Dermis microvascular lymphatic vessel endothelial cell (primary cell): ENCODE data around the gene GALNT5. TPM values are rescaled to one million over a fixed set of nuclear protein-coding genes. Genes with fewer than 3 reads are reported as not detected.
"Not testable (repeated sequence)": the region's sequence is repeated elsewhere in the genome, so short reads cannot be mapped to it uniquely, and the experiment has no call there.

Experiments used
- DNase-seq, 2 donors: peaks; one replicate each; pipeline versions ENCODE4 v3.0.0 to v3.0.0-alpha.2; 2010; ENCODE audit warnings: low read depth in 2 of 2
- total RNA-seq: library from RNA; depleted of rRNA; stranded (reverse); fragments of >200 nt; gene quantifications from 2 replicates; pipeline ENCODE4 v1.2.1, GENCODE V29; 2014

The GALNT5 gene
- total RNA-seq, 1 donor from 2014 or later = not detected

DNA sequence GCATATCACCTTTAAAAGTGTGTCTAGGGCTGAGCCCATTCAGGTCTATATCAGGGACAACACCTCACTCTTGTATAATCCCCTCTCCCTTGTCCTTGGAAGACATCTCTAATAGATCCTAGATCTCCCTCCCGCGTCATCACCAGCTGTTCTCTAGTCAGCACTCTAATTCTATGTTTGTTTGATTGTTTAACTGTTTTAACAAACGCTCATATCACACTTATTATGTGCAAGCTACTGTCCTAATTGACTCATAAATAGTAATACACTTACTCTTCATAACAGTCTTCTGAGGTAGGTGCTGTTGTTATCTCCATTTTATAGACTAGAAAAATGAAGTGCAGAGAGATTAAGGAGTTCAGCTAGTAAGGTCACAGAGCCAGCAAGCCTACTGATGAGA, 69.7 kb downstream of the GALNT5 start:
- DNase-seq = no peak

DNA sequence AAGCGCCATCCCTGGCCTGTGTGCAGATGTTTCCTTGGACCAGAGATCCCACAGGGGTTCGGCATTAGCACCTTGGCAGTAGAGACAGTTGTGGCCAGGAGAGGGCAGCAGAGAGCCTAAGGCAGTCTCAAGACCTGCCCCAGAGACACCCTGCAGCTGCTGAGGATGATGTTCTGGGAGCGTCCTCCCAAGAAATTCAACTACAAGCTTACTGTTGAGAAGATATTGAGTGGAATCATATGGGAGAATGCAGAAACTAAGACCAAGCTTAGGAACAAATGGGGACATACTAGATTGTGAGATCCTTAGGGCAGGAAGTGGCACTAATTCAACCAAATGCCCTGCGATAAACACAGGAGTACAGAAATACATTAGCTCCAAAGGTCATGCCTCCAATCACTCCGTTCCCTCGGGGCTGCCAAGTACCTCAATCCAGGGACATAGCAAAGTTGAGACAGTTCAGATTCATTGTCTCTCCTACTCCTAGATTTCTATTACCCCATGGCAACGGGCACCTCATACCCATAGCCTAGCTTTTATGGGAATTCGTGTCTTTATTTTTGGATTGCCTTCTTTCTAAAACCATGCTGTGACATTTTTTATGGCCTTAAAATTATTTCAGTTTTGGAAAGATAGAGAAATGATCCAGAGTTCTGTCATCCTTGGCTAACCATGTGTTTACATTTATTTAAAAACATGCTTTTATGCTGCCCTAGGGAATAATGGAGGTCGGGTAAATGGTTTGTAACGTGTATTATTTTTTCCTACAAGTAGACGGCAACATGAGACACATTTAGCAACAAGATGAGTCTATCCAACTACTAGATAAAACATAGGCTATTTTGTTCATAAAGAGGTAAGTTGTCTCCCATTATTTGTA, 70.4 kb downstream of the GALNT5 start:
- DNase-seq = peak; percentile 11 to 60

DNA sequence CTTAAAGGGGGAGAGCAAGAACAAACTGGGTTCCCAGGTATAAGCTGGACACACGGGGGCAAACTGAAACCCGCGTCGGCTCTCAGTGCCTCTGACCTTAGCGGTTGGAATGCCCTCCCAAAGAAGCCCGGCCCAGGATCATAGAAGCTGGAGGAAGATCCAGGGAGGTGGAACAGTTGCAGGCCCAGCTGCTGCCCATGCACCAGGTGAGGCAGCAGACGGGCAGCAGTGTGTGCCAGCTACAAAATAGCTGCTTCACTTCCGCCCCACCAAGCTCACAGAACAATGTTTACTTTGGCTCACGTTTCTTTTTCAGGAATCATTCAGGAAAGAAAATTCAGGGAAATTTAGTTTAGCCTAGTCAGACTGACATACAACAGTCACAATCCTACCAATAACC, 72.0 kb downstream of the GALNT5 start:
- DNase-seq = peak; percentile 9 to 16

DNA sequence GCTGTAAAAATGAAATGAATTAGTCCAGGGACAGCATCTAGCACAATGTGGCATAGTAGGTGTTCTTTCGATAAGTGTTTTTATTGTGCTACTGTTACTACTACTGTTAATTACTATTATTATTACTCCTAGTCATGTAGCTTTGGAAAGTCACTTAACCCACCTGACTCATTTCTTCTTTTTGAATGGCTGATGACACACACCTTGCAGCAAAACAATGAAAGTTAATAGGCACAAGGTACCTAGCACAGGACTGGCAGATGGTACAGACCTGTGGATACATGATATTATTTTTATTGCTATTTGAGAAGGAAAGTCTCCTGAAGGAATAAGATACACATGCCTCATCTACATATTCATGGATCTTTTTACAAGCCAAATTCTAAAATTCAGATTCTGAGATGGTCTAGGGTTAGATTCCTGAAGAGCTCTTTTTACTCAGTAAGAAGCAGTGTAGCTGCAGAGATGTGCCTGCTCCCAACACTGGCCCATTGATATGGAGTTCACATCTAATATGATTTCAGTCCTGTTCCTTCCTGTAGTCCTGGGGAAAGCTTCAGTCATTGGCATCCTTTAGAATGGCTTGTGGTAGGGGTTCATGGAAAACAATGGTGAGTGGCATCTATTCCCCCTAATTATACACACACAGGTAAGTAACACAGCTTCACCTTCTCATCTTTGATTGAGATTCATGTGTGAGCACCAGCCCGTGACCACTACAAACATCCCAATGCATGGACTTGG, 76.0 kb downstream of the GALNT5 start:
- no peak for DNase-seq

DNA sequence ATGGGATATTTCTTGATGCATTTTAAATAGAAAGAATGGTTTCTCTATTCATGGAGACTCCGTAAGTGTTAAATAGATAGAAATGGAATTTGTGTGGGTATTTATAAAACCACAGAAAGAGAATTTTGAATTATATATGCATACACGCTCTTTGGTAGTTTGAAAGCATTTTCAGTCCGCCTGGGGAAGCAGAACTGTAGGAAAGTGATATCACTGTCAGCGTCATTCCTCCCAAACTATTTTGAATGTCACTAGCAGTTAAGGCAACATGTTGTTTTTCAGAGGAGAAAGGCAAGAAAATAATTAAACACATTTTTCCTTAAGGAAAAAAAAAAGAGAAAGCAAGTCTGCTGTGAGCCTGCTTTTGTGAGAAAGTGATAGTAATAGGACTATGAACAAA, 76.8 kb downstream of the GALNT5 start:
- no peak for DNase-seq

DNA sequence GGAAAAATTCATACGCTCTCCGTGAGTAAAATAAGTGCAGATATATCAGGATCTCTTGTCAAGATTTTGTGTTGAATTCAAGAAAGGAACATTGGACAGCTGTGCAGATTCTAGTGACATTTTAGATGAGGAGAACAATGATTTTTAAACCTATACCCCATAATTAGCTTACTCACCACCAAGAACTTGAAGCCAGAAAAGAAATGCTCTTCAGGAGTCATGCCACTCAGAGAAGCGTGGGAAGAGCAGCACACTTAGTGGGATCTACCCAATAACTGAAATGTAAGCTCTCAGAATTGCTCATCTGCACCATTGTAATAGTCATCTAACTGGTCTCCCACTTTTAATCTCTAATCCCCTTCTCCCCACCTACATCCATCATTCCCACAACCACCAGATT, 77.3 kb downstream of the GALNT5 start:
- DNase-seq = no peak

DNA sequence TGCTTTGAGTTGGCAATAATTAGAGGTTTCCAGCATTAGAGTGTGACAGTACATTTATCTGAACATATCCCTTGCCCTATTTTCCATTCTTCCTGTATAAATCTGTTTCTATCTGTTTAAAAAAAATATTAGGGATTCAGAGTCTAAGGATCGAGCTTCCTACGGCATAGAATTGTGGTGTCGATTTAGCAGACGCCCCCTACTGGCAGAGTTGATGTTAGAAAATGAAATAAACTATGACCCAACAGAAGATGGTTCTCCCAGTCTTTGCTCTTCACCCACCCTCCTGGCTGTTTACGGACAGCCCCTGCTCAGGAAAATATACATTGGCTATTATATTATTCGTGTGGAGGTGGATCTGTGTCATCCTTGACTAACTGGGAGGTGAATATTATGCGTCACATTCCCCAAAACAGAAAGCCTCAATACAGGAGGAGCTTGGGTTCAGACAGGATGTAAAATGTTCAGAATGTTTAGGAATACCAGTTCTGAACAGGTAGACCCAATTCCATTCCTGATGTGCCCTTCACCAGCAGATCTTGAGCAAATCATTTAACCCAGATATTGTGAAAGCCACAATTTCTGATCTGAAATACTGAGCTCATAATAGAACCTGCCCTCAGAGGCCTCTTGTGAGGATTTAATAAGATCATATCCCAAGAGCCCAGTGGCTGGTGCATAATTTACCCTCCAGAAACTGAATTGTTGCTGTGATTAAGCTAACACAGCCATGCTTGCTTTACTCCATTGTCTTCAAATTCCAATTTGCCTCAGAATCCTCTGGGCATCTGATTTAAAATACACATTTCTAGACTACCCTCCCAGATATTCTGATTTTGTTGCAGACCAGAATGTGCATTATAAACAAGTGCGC, 78.9 kb downstream of the GALNT5 start:
- peak; percentile 11 to 40 for DNase-seq

DNA sequence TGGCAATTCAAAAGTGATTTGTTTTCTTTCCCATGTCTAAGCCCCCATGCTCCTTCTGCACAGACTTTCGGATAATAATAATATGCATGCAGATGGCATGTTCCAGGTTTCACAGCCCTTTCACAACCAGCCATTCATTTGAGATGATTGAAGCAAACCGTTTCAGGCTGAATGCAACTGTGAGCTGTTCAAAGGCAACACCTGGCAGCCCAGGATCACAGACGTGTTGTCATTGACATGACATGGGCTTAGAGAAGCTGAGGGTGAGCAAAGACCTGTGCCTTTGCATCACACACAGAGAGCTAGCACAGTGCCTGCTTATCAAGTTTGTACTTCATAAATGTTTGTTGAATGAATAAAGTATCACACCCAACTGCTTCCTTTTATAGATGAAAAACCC, 80.5 kb downstream of the GALNT5 start:
- DNase-seq = no peak

DNA sequence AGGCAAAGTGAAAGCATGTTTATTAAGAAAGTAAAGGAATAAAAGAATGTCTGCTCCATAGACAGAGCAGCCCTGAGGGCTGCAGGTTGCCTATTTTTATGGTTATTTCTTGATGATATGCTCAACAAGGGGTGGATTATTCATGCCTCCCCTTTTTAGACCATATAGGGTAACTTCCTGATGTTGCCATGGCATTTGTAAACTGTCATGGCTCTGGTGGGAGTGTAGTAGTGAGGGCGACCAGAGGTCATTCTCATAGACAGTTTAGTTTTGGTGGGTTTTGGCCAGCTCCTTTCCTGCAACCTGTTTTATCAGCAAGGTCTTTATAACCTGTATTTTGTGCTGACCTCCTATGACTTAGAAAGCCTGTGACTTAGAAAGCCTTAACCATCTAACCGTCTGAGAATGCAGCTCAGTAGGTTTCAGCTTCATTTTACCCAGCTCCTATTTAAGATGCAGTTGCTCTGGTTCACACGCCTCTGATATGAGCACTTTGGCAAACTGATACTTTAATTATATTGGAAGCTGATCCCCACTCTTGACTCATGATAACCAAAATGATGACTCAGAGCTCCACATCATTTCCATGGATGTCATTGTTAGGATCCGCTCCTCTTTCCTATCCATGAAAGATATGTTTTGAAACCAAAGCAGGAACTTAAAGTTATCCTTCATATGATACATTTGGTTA, 82.6 kb downstream of the GALNT5 start:
- no peak for DNase-seq

DNA sequence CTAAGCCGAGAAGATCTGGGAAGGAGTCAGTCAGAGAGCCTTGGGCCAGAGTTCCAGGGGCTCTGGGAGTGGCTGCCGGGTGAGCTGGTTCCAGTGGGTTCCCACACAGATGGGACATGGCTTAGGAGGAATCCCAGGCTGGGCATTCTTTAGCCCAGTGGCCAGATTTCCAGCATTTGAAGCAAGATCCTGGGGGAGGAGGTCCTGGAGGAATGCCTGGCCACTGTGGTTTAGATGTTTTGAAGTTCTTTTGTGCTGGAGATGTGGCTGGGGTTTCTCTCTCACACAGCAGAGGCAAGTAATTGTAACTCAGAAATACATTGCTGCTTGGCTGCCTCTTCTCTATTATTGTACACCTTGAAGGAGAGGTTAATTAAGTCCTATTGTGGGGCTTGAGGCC, 83.9 kb downstream of the GALNT5 start:
- not testable (repeated sequence) for DNase-seq

DNA sequence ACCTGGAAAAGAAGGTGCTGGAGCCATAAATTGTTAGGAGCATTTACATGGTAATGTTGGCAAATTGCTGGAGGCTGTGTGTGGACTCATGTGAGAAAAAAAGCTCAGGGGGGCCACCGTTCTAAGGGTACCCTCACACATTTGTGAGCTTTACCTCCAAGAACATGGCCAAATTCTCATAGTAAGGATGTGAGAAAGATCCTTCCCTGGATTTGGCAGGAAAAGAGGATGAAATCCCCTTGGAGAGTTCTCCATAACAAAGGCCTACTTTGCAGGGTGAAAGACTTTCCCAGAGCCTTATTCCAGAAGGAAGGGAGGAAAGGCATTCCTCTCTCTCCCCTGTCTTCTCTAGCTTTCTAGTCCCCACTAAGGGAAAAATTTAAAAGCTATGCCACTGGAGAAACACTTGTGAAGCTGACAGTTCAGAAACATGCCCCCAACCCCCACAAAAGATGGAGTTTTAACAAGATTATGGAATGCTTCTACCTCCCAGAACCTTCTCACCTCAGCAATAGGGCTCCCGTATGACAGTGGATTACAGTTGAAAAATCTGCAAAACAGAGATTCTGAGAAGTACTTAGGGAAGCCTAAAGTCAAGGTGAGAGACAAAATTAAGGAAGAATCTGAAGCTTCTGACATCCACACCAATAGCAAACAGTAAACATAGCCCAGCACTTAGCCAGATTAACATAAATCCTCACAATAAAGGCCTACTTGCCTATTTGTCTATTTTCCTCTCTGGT, 88.3 kb downstream of the GALNT5 start:
- DNase-seq = no peak

DNA sequence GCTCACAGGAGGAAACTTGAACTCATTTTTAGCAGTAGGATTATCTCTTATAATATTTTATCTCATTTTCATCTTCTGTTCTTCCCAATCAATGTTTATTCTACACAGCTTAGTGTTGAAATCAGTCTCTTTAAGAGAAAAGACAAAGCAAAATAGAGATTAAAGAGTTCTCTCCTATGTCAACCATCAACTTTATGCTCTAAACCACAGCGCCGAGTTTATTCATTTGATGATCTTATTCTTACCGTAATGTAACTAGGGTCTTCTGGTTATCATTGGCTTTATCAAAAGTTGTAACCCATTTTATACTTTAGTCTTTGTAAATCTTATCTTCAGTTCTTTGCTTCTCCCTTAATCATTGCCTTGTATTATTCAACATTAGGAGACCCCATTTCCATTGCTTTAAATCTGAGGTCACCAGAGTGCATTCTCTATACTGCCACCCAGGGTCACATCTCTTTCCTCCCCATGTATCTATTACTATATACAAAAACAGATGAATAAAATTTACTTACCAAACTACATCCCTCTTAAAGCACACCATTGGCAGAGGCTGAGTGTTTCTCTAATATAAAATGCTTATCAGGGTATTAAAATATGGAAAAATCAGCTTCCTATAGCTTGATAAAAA, 90.9 kb downstream of the GALNT5 start:
- no peak for DNase-seq

DNA sequence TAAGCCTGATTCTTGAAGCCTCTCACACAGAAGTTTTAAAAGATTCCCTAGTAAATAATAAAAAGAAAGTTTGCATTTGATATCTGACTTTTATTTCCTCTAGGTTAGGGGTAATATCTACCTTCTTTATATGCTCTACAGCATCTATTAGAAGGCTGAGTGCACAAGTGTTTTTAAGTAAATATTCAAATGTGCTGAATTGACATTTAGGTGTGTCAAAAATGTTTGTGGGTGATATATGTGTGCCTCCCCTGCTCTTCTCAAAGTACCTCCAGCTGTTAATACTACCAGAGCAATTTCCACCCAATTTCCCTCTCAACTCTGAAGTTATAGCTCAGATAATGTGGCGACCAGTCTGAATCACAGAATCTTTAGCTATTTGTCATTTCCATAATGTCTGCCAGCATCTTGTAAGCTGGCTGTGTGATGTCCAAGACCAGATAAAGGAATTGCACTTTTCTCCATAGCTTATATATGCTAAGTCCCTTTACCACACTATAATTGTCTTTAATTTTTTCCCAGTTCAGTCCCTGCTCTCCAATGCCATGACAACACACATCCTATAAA, 92.5 kb downstream of the GALNT5 start:
- DNase-seq = no peak

DNA sequence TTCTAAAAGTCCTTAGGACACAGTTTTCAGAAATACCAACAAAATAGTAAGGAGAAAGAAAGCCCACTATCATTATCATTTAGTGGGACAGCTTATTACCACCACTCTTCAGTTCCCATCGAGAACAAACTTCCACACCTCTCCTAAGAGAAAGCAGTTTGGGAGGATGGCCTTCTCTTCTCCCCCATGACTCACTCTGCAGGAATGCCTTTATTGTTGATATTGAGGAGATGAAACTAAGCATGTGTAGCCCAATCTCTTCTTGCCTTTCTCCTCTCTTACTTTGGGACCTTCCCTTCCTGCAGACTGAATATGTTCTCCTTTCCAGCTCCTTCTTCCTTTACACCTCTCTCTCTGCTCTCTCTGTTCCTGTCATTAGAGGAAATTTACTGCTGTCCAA, 98.1 kb downstream of the GALNT5 start:
- DNase-seq = no peak

DNA sequence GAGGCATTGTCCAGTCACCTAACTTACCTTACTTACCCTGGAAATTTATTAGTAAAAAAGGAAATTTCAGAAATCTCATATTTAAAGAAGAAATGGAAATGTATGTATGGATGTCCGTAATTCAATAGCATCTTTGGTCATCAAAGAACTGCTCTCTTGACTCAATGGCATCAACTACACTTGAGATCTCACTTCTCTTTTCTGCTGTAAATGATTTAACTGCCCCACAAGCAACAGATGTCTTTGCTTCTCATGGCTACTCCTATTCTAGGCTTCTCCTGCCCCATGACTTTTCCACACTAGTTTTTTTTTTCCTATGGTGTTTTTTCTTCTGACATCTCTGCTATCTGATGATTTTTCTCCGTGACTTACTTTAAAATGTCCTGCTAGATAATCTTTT, 102.1 kb downstream of the GALNT5 start:
- DNase-seq = no peak

DNA sequence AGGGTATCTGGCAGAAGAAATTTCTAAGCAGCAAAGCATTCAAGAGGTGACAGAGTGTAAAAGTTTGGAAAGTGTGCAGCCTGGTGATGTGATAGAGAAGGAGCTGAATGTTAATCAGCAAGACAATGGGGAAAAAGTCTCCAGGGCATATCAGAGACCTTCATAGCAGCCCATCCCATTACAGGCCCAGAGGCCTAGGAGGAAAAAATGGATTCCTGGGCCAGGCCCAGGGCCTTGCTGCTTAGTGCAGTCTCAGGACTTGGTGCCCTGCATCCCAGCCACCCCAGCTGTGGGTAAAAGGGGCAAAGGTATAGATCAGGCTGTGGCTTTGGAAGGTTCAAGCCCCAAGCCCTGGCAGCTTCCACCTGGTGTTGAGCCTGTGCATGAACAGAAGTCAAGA, 104.0 kb downstream of the GALNT5 start:
- DNase-seq = no peak

DNA sequence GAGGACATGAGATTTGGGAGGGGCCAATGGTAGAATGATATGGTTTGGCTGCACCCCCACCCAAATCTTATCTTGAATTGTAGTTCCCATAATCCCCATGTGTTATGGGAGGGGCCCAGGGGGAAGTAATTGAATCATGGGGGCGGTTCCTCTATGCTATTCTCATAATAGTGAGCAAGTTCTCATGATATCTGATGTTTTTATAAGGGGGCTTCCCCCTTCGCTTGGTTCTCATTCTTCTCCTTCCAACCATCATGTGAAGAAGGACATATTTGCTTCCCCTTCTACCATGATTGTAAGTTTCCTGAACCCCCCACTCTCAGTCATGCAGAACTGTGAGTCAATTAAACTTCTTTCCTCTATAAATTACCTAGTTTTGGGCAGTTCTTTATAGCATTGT, 105.1 kb downstream of the GALNT5 start:
- no peak for DNase-seq

DNA sequence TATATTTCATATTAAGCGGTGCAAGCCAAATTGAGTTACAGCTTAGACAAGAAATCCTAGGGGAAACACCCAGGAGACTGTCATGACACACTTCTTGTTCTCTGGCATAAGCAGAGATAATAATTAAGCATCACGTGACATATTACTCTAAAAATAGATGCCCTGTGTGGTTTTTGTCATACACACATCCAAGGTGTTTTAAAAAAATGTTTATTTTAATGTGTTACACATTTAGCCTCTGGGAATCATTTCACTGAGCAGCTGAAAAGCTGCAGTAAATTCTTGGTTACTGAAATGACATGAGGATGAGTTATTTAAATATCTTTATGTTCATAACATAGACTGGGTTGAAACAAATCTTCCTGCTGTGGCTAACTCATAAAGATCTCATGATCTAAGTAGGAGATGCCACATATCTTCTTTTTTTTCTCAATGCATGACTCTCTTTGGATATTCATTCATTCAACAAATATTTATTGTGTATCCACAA, 106.2 kb downstream of the GALNT5 start:
- no peak for DNase-seq
